HEK293 (cell line): Measurements from ENCODE around the gene C8A.

Experiments used
- CTCF ChIA-PET: fragments of 350-600 bp; formaldehyde crosslinking; extraction: SDS; loops from one replicate; lab custom pipeline; 2021; ENCODE audit warnings: antibody characterized with exemption; lab: Yijun Ruan, JAX
- POLR2A ChIA-PET: fragments of 300-600 bp; formaldehyde crosslinking; extraction: SDS; loops from one replicate; lab custom pipeline; 2020; ENCODE audit warnings: antibody characterized with exemption, inconsistent platforms; lab: Yijun Ruan, JAX
- H3K27ac ChIP-seq: fragments of 200-500 bp; sonication (Bioruptor generic); 2 replicates; pipeline ENCODE4 v1.5.1; 2014; ENCODE audit warnings: low read depth, low read length, control low read depth, inconsistent platforms; ENCODE audit errors: extremely low read depth
- H3K36me3 ChIP-seq, 2 experiments: fragments of 200-500 bp in 1 of 2; sonication (Bioruptor generic) in 1 of 2; 1 replicate in 1 of 2; 2 replicates in 1 of 2; pipeline ENCODE4 v1.5.1; 2014 to 2017; ENCODE audit warnings: inconsistent platforms in 2 of 2, low read length in 2 of 2; ENCODE audit not compliant: control insufficient read depth in 2 of 2, insufficient read depth in 1 of 2
- H3K4me1 ChIP-seq: fragments of 200-500 bp; sonication (Bioruptor generic); 2 replicates; pipeline ENCODE4 v1.5.1; 2014; ENCODE audit warnings: mild to moderate bottlenecking, low read length, inconsistent platforms; ENCODE audit not compliant: control insufficient read depth, insufficient read depth
- H3K4me3 ChIP-seq: 2 replicates; pipeline ENCODE4 v1.5.1; 2011; ENCODE audit warnings: low read depth, mild to moderate bottlenecking, control low read depth, low read length, moderate library complexity
- H3K9me3 ChIP-seq: fragments of 200-500 bp; sonication (Bioruptor generic); 2 replicates; pipeline ENCODE4 v1.5.1; 2014; ENCODE audit warnings: low read depth, low read length, inconsistent platforms; ENCODE audit not compliant: control insufficient read depth, insufficient read depth
- BCL11B ChIP-seq: fragments of 450-650 bp; formaldehyde crosslinking; IDR thresholded peaks from 2 replicates; pipeline ENCODE4 v1.5.1; 2016; ENCODE audit warnings: low read depth, missing biosample characterization, missing genetic modification characterization
- GLI4 ChIP-seq: fragments of 450-650 bp; formaldehyde crosslinking; IDR thresholded peaks from 2 replicates; pipeline ENCODE4 v1.5.1; 2016; ENCODE audit warnings: missing biosample characterization, missing genetic modification characterization
- GLIS1 ChIP-seq: fragments of 450-650 bp; formaldehyde crosslinking; IDR thresholded peaks from 2 replicates; pipeline ENCODE4 v1.5.1; 2016; ENCODE audit warnings: missing biosample characterization, missing genetic modification characterization
- REPIN1 ChIP-seq: fragments of 450-650 bp; formaldehyde crosslinking; IDR thresholded peaks from 2 replicates; pipeline ENCODE4 v1.5.1; 2017; ENCODE audit warnings: missing biosample characterization, missing genetic modification characterization, low read depth
- SP2 ChIP-seq: fragments of 450-650 bp; formaldehyde crosslinking; IDR thresholded peaks from 2 replicates; pipeline ENCODE4 v1.5.1; 2016; ENCODE audit warnings: missing biosample characterization, missing genetic modification characterization
- ZBTB21 ChIP-seq: fragments of 450-650 bp; formaldehyde crosslinking; IDR thresholded peaks from 2 replicates; pipeline ENCODE4 v1.5.1; 2017; ENCODE audit warnings: missing biosample characterization, missing genetic modification characterization
- ZBTB6 ChIP-seq: fragments of 450-650 bp; formaldehyde crosslinking; IDR thresholded peaks from 2 replicates; pipeline ENCODE4 v1.5.1; 2017; ENCODE audit warnings: missing biosample characterization, missing genetic modification characterization
- ZIC2 ChIP-seq: fragments of 450-650 bp; formaldehyde crosslinking; IDR thresholded peaks from 2 replicates; pipeline ENCODE4 v1.5.1; 2016; ENCODE audit warnings: missing biosample characterization, missing genetic modification characterization
- ZNF133 ChIP-seq: fragments of 450-650 bp; formaldehyde crosslinking; IDR thresholded peaks from 2 replicates; pipeline ENCODE4 v1.5.1; 2016; ENCODE audit warnings: missing biosample characterization, missing genetic modification characterization
- ZNF239 ChIP-seq: fragments of 450-650 bp; formaldehyde crosslinking; IDR thresholded peaks from 2 replicates; pipeline ENCODE4 v1.5.1; 2016; ENCODE audit warnings: missing biosample characterization, missing genetic modification characterization
- ZNF416 ChIP-seq: fragments of 450-650 bp; formaldehyde crosslinking; IDR thresholded peaks from 2 replicates; pipeline ENCODE4 v1.5.1; 2016; ENCODE audit warnings: missing biosample characterization, missing genetic modification characterization
- ZNF433 ChIP-seq: fragments of 450-650 bp; formaldehyde crosslinking; IDR thresholded peaks from 2 replicates; pipeline ENCODE4 v1.5.1; 2016; ENCODE audit warnings: missing biosample characterization, missing genetic modification characterization, low read depth
- ZNF473 ChIP-seq: fragments of 450-650 bp; formaldehyde crosslinking; IDR thresholded peaks from 2 replicates; pipeline ENCODE4 v1.5.1; 2017; ENCODE audit warnings: missing biosample characterization, missing genetic modification characterization
- ZNF48 ChIP-seq: fragments of 450-650 bp; formaldehyde crosslinking; IDR thresholded peaks from 2 replicates; pipeline ENCODE4 v1.5.1; 2016; ENCODE audit warnings: missing biosample characterization, missing genetic modification characterization
- ZNF623 ChIP-seq: fragments of 450-650 bp; formaldehyde crosslinking; IDR thresholded peaks from 2 replicates; pipeline ENCODE4 v1.5.1; 2016; ENCODE audit warnings: missing biosample characterization, missing genetic modification characterization
- ZNF629 ChIP-seq: fragments of 450-650 bp; formaldehyde crosslinking; IDR thresholded peaks from 2 replicates; pipeline ENCODE4 v1.5.1; 2017; ENCODE audit warnings: missing biosample characterization, missing genetic modification characterization
- ZSCAN23 ChIP-seq: fragments of 450-650 bp; formaldehyde crosslinking; IDR thresholded peaks from 2 replicates; pipeline ENCODE4 v1.5.1; 2016; ENCODE audit warnings: missing biosample characterization, missing genetic modification characterization
- ZSCAN4 ChIP-seq: fragments of 450-650 bp; formaldehyde crosslinking; IDR thresholded peaks from 2 replicates; pipeline ENCODE4 v1.5.1; 2017; ENCODE audit warnings: missing biosample characterization, missing genetic modification characterization
- ZXDB ChIP-seq: fragments of 450-650 bp; formaldehyde crosslinking; IDR thresholded peaks from 2 replicates; pipeline ENCODE4 v1.5.1; 2016; ENCODE audit warnings: missing biosample characterization, missing genetic modification characterization
- TF ChIP-seq, protein P1 (sequence below): fragments of 450-650 bp; formaldehyde crosslinking; optimal IDR thresholded peaks from 2 replicates; pipeline ENCODE3; 2016; ENCODE audit warnings: missing biosample characterization, mild to moderate bottlenecking, missing genetic modification characterization
- TF ChIP-seq, protein P2 (sequence below): fragments of 450-650 bp; formaldehyde crosslinking; IDR thresholded peaks from 2 replicates; pipeline ENCODE4 v1.5.1; 2016; ENCODE audit warnings: missing biosample characterization, missing genetic modification characterization

The C8A gene

GRCh38 chr1:56905667-56906066 is 51.1 kb downstream of the C8A start:
- TF ChIP-seq ZSCAN23 (no peak), ZSCAN4 (tag by site-specific recombination) (no peak), ZNF416 (no peak), ZNF629 (tag by site-specific recombination) (no peak)
- H3K4me3 ChIP-seq, result no peak overlapping the region
- POLR2A ChIA-PET, result no interaction called here
- CTCF ChIA-PET, result interaction anchor here (1.2 kb wide), 1 partner anchor 74 kb away, joined by 5 read pairs; no protein-coding TSS in a partner anchor
- no peaks in the 10 kb centered on the region for H3K36me3 ChIP-seq
- H3K27ac ChIP-seq, result no peak overlapping the region
- H3K9me3 ChIP-seq, result no peaks in the 10 kb centered on the region
- no peaks in the 10 kb centered on the region for H3K4me1 ChIP-seq

- Histone ChIP-seq H3K27ac (no peak overlapping the region), H3K36me3 (no peaks in the 10 kb centered on the region), H3K4me3 (no peak overlapping the region)
- POLR2A ChIA-PET, result no interaction called here
- TF ChIP-seq ZNF629 (tag by site-specific recombination) (no peak), ZNF133 (tag by site-specific recombination) (no peak), BCL11B (no peak), GLIS1 (tag by site-specific recombination) (no peak), ZBTB21 (tag by site-specific recombination) (no peak)
- TF ChIP-seq, all 188 proteins: peak for 0
- H3K9me3 ChIP-seq, result no peaks in the 10 kb centered on the region
- no peaks in the 10 kb centered on the region for H3K4me1 ChIP-seq
- CTCF ChIA-PET, result no interaction called here
Observed at GRCh38 chr1:56908619-56909221, 54.1 kb downstream of the C8A start.

DNA sequence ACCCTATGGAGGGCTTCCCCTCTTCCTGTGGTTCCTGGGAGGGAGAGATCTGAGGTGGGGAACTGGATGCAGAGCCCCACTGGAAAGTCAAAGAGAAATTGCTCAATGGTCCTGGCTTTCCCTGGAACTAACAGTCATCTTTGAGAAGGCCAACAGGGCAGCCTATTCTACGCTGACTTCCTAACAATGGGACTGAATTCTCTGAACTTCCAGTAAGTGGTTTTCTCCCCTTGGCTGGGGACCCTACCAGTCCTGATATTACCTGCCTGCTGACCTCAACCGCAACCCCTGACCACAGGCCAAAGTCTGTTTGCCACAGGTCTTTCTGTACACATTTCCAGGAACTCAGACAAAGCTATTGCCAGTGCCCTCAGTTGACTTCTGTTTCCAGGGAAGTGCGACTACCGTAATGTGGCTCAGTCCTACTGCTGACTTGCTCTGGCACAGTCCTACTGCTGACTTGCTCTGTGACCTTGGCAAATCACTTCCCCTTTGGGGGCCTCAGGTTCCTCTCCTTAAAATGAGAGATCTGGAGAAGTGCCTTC is 55.9 kb downstream of the C8A start:
- no peaks in the 10 kb centered on the region for H3K4me1 ChIP-seq
- no peak overlapping the region for H3K27ac ChIP-seq
- H3K36me3 ChIP-seq, result no peaks in the 10 kb centered on the region
- H3K9me3 ChIP-seq, result no peaks in the 10 kb centered on the region
- TF ChIP-seq ZSCAN4 (tag by site-specific recombination), result no peak
- no peak for TF ChIP-seq ZNF48 (tag by site-specific recombination)
- TF ChIP-seq, protein P1, sequence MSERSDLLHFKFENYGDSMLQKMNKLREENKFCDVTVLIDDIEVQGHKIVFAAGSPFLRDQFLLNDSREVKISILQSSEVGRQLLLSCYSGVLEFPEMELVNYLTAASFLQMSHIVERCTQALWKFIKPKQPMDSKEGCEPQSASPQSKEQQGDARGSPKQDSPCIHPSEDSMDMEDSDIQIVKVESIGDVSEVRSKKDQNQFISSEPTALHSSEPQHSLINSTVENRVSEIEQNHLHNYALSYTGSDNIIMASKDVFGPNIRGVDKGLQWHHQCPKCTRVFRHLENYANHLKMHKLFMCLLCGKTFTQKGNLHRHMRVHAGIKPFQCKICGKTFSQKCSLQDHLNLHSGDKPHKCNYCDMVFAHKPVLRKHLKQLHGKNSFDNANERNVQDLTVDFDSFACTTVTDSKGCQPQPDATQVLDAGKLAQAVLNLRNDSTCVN (tag by site-specific recombination), result no peak
- no peak for TF ChIP-seq ZXDB
- no peak for TF ChIP-seq ZNF433 (tag by site-specific recombination)
- no peak for TF ChIP-seq SP2 (tag by site-specific recombination)
- CTCF ChIA-PET, result no interaction called here
- POLR2A ChIA-PET, result no interaction called here
- no peak overlapping the region for H3K4me3 ChIP-seq

DNA sequence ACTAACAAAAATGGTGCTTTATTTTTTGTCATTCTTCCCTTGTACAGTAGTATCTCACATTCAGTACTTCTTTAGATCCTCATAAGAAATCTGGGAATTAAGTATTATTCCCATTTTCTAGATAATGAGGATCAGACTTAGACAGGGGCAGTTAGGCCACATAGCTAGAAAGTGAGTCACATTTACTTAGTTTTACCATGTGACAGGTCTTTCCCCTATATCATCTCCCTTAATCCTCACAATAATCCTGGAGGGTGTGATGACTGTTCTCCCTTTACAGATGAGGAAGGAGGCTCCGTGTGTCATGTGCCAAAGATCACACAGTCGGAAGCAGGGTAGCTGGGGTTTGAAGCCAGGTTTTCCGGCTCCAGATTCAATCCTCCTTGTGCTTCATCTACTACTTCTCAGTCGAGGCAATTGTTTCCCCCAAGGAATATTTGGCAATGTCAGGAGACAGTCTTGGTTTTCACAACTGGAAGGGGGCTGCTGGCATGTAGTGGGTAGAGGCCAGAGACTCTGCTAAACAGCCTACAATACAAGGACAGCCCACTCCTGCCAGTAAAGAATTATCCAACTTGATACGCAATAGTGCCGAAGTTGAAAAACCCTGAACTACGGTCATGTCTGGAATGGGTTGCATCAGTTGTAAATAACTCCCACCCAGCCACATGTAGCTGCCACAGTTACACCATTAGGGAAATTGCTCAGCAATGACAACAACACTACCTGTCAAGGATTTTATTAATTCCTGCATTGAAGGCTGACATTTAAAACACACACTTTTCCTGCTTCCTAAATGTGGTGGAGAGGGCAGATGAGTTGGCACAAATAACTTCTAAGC is 56.7 kb downstream of the C8A start:
- Histone ChIP-seq H3K9me3 (no peaks in the 10 kb centered on the region), H3K27ac (no peak overlapping the region), H3K36me3 (no peaks in the 10 kb centered on the region), H3K4me3 (no peak overlapping the region), H3K4me1 (no peaks in the 10 kb centered on the region)
- POLR2A ChIA-PET, result no interaction called here
- CTCF ChIA-PET, result no interaction called here
- TF ChIP-seq REPIN1 (tag by site-specific recombination), result no peak
- TF ChIP-seq ZNF629 (tag by site-specific recombination), result no peak
- no peak for TF ChIP-seq ZIC2 (tag by site-specific recombination)
- TF ChIP-seq ZBTB6 (tag by site-specific recombination), result no peak
- no peak for TF ChIP-seq ZNF623 (tag by site-specific recombination)
- no peak for TF ChIP-seq ZNF239 (tag by site-specific recombination)
- TF ChIP-seq, protein P2, sequence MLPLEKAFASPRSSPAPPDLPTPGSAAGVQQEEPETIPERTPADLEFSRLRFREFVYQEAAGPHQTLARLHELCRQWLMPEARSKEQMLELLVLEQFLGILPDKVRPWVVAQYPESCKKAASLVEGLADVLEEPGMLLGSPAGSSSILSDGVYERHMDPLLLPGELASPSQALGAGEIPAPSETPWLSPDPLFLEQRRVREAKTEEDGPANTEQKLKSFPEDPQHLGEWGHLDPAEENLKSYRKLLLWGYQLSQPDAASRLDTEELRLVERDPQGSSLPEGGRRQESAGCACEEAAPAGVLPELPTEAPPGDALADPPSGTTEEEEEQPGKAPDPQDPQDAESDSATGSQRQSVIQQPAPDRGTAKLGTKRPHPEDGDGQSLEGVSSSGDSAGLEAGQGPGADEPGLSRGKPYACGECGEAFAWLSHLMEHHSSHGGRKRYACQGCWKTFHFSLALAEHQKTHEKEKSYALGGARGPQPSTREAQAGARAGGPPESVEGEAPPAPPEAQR (tag by site-specific recombination), result no peak
- TF ChIP-seq ZNF473 (tag by site-specific recombination), result no peak
- TF ChIP-seq GLI4 (tag by site-specific recombination), result no peak
